LoVo (cell line): ENCODE data around the gene PPP2R2B.

Experiments used
- DNase-seq: peaks from one replicate; pipeline ENCODE4 v3.0.0-alpha.2; 2016; ENCODE audit warnings: low spot score

Gene PPP2R2B

GRCh38 chr5:146827901-146828300 lies 50.7 kb downstream of the PPP2R2B start:
- no peak for DNase-seq

- peak; percentile 40 for DNase-seq
Observed at GRCh38 chr5:146825033-146825432, 53.5 kb downstream of the PPP2R2B start.

GRCh38 chr5:146821732-146822131 lies 56.8 kb downstream of the PPP2R2B start:
- no peak for DNase-seq

- no peak for DNase-seq
Observed at GRCh38 chr5:146820987-146821386, 57.6 kb downstream of the PPP2R2B start.

- no peak for DNase-seq
Observed at GRCh38 chr5:146818822-146819221, 59.7 kb downstream of the PPP2R2B start.

- no peak for DNase-seq
Observed at GRCh38 chr5:146817973-146818372, 60.6 kb downstream of the PPP2R2B start.

GRCh38 chr5:146816775-146817387 lies 61.7 kb downstream of the PPP2R2B start:
- no peak for DNase-seq

- DNase-seq = no peak
Observed at GRCh38 chr5:146815411-146815810, 63.1 kb downstream of the PPP2R2B start.

GRCh38 chr5:146813346-146814157 lies 65.0 kb downstream of the PPP2R2B start:
- DNase-seq = no peak

- DNase-seq = no peak
Observed at GRCh38 chr5:146805081-146805480, 73.5 kb downstream of the PPP2R2B start.

- DNase-seq = no peak
Observed at GRCh38 chr5:146802945-146803522, 75.5 kb downstream of the PPP2R2B start.

GRCh38 chr5:146799671-146800070 lies 78.9 kb downstream of the PPP2R2B start:
- no peak for DNase-seq

- DNase-seq = no peak
Observed at GRCh38 chr5:146799231-146799630, 79.3 kb downstream of the PPP2R2B start.

- no peak for DNase-seq
Observed at GRCh38 chr5:146797658-146798057, 80.9 kb downstream of the PPP2R2B start.

- no peak for DNase-seq
Observed at GRCh38 chr5:146796911-146797310, 81.6 kb downstream of the PPP2R2B start.

GRCh38 chr5:146796144-146796543 lies 82.4 kb downstream of the PPP2R2B start:
- no peak for DNase-seq

GRCh38 chr5:146794326-146795029 lies 84.1 kb downstream of the PPP2R2B start:
- no peak for DNase-seq

GRCh38 chr5:146793709-146794108 lies 84.8 kb downstream of the PPP2R2B start:
- no peak for DNase-seq

- DNase-seq = no peak
Observed at GRCh38 chr5:146791471-146791870, 87.1 kb downstream of the PPP2R2B start.

GRCh38 chr5:146789712-146790653 lies 88.6 kb downstream of the PPP2R2B start:
- DNase-seq = no peak

GRCh38 chr5:146788898-146789297 lies 89.7 kb downstream of the PPP2R2B start:
- no peak for DNase-seq

GRCh38 chr5:146785065-146785464 lies 93.5 kb downstream of the PPP2R2B start:
- no peak for DNase-seq
